ENCODE results near the gene MCTP1. TPM values are rescaled to one million over a fixed set of nuclear protein-coding genes. Genes with fewer than 3 reads are reported as not detected.
A peak's percentile ranks its signal among the peaks of the same experiment; 100 is the strongest.

The MCTP1 gene
- total and polyA plus RNA-seq, 9 donors = 4.3 to 11.0 (median 7.3) TPM

DNA sequence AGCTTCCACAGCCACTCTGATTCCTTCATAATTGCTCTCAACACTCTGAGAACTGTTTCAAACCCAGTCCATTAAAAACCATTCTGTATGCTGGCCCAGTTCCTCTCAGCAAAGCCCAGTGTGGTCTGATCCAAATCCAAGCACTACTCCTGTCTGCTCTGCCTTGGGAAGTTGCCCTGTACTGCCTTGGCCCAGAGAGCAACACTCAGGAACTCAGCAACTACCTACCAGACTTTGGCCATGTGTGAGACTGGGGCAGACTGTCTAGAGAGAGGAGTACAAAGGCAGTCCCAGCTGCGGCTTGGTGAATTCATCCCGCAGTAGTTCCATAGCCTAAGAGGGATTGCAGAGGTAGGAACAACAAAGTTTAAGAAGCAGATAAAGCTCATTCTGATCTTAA is 214.4 kb downstream of the MCTP1 start:
- no peak overlapping the region for H3K27ac ChIP-seq (ENCODE audit: low read length)
- 78% methylated on average over 2 of the region's 2 CpGs for WGBS (ENCODE audit: insufficient coverage)
- no peak for DNase-seq
- H3K4me1 ChIP-seq (ENCODE audit: control insufficient read depth, insufficient read depth, low read length) = peaks cover 3% of the 10 kb centered on the region
- H3K27me3 ChIP-seq (ENCODE audit: control insufficient read depth, insufficient read depth, low read length) = no peaks in the 10 kb centered on the region
- H3K36me3 ChIP-seq (ENCODE audit: control insufficient read depth, insufficient read depth, low read length) = no peaks in the 10 kb centered on the region
- H3K9me3 ChIP-seq (replicated peaks; ENCODE audit: control insufficient read depth, low read depth, low read length) = no peaks in the 10 kb centered on the region
- H3K4me3 ChIP-seq (ENCODE audit: low read length) = no peak overlapping the region

DNA sequence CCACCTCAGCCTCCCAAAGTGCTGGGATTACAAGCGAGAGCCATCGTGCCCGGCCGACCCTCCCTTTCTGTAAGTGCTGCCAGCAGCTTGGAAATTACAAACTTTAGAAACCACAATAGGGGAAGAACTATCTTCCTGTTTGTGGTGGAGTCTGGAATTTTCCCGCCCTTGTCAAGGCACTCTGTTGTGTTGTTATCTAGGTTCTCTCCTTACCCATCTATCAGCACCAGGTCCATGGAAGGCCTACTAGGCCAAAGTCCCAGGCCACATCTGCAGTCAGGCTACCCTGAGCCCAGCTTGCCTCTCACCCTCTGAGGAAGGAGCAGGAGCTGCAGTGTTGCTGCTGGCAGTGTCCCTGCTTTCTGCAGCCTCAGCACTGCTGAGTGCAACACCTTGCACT is 214.9 kb downstream of the MCTP1 start:
- Histone ChIP-seq H3K4me3 (ENCODE audit: low read length) (no peak overlapping the region), H3K4me1 (ENCODE audit: control insufficient read depth, insufficient read depth, low read length) (peaks cover 3% of the 10 kb centered on the region), H3K36me3 (ENCODE audit: control insufficient read depth, insufficient read depth, low read length) (no peaks in the 10 kb centered on the region), H3K27ac (ENCODE audit: low read length) (no peak overlapping the region), H3K9me3 (replicated peaks; ENCODE audit: control insufficient read depth, low read depth, low read length) (no peaks in the 10 kb centered on the region), H3K27me3 (ENCODE audit: control insufficient read depth, insufficient read depth, low read length) (no peaks in the 10 kb centered on the region)
- no CpG with 5 or more reads among the region's 5 CpGs for WGBS (ENCODE audit: insufficient coverage)
- peak; percentile 22 for DNase-seq

DNA sequence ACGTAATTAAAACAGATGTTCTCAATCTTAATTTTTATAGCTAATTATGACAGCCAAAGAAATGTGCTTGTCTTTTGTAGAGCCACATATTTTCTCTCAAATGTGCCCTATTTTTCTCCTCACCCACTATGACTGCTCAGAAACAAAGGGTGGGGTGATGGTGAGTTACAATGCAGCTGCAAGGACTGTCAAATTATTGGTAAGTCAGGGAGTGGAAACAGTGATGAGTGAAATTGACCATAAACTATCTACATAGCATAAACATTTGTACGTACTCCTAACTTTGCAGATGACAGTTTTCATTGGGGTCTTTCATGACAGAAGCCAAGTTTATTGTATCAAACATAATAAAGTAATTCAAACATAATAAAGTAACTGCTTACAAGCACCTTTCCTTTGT is 215.9 kb downstream of the MCTP1 start:
- Histone ChIP-seq H3K27me3 (ENCODE audit: control insufficient read depth, insufficient read depth, low read length) (no peaks in the 10 kb centered on the region), H3K36me3 (ENCODE audit: control insufficient read depth, insufficient read depth, low read length) (no peaks in the 10 kb centered on the region), H3K27ac (ENCODE audit: low read length) (no peak overlapping the region), H3K9me3 (replicated peaks; ENCODE audit: control insufficient read depth, low read depth, low read length) (no peaks in the 10 kb centered on the region), H3K4me1 (ENCODE audit: control insufficient read depth, insufficient read depth, low read length) (peaks cover 3% of the 10 kb centered on the region), H3K4me3 (ENCODE audit: low read length) (no peak overlapping the region)
- peak; percentile 17 for DNase-seq
- WGBS (ENCODE audit: insufficient coverage) = no CpG with 5 or more reads among the region's 2 CpGs

GRCh38 chr5:95068289-95068910 is 216.5 kb downstream of the MCTP1 start:
- H3K27ac ChIP-seq (ENCODE audit: low read length) = no peak overlapping the region
- no peak for DNase-seq
- WGBS (ENCODE audit: insufficient coverage) = 51% methylated on average over 3 of the region's 7 CpGs
- H3K4me3 ChIP-seq (ENCODE audit: low read length) = no peak overlapping the region
- H3K4me1 ChIP-seq (ENCODE audit: control insufficient read depth, insufficient read depth, low read length) = peaks cover 3% of the 10 kb centered on the region
- no peaks in the 10 kb centered on the region for H3K27me3 ChIP-seq (ENCODE audit: control insufficient read depth, insufficient read depth, low read length)
- H3K9me3 ChIP-seq (replicated peaks; ENCODE audit: control insufficient read depth, low read depth, low read length) = no peaks in the 10 kb centered on the region
- H3K36me3 ChIP-seq (ENCODE audit: control insufficient read depth, insufficient read depth, low read length) = no peaks in the 10 kb centered on the region

DNA sequence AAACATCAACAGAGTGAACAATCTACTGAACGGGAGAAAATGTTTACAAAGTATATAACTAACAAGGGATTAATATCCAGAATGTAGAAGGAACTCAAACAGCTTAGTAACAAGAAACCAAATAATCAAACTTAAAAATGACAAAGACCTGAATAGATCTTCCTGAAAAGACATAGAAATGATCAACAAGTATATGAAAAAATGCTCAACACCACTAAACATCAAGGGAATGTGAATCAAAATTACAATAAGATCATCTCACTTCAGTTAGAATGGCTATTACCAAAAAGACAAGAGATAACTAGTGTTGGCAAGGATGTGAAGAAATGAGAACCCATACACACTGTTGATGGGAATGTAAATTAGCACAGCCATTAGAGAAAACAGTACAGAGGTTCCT is 218.8 kb downstream of the MCTP1 start:
- no peak for DNase-seq
- no peaks in the 10 kb centered on the region for H3K36me3 ChIP-seq (ENCODE audit: control insufficient read depth, insufficient read depth, low read length)
- H3K9me3 ChIP-seq (replicated peaks; ENCODE audit: control insufficient read depth, low read depth, low read length) = no peaks in the 10 kb centered on the region
- H3K4me3 ChIP-seq (ENCODE audit: low read length) = no peak overlapping the region
- no peaks in the 10 kb centered on the region for H3K27me3 ChIP-seq (ENCODE audit: control insufficient read depth, insufficient read depth, low read length)
- no CpG with 5 or more reads among the region's 1 CpG for WGBS (ENCODE audit: insufficient coverage)
- H3K27ac ChIP-seq (ENCODE audit: low read length) = no peak overlapping the region
- H3K4me1 ChIP-seq (ENCODE audit: control insufficient read depth, insufficient read depth, low read length) = peaks cover 3% of the 10 kb centered on the region

GRCh38 chr5:95063492-95063891 is 221.4 kb downstream of the MCTP1 start:
- H3K4me3 ChIP-seq (ENCODE audit: low read length) = no peak overlapping the region
- no peak for DNase-seq
- H3K27ac ChIP-seq (ENCODE audit: low read length) = no peak overlapping the region
- no CpG with 5 or more reads among the region's 2 CpGs for WGBS (ENCODE audit: insufficient coverage)
- H3K36me3 ChIP-seq (ENCODE audit: control insufficient read depth, insufficient read depth, low read length) = no peaks in the 10 kb centered on the region
- H3K4me1 ChIP-seq (ENCODE audit: control insufficient read depth, insufficient read depth, low read length) = no peaks in the 10 kb centered on the region
- H3K9me3 ChIP-seq (replicated peaks; ENCODE audit: control insufficient read depth, low read depth, low read length) = no peaks in the 10 kb centered on the region
- no peaks in the 10 kb centered on the region for H3K27me3 ChIP-seq (ENCODE audit: control insufficient read depth, insufficient read depth, low read length)

DNA sequence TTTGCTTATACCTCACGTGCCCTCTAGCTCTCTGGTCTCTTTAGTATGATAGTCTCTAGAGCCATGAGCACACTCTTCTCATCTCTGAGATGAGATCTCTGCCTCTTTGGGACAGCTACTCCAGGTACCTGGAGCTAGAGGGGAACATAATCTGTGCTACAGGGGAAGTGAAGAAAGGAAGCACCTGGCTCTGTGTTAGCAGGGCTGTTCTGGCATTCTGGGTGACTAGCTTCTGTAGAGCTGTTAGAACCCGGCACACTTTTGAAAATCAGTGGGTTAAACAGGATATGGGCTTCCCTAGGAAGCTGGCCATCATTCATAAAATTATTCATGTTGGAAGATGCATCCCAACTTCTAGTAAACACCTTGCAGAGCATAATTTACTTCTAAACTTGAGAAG is 224.8 kb downstream of the MCTP1 start:
- Histone ChIP-seq H3K27me3 (ENCODE audit: control insufficient read depth, insufficient read depth, low read length) (no peaks in the 10 kb centered on the region), H3K27ac (ENCODE audit: low read length) (no peak overlapping the region), H3K4me3 (ENCODE audit: low read length) (no peak overlapping the region), H3K36me3 (ENCODE audit: control insufficient read depth, insufficient read depth, low read length) (no peaks in the 10 kb centered on the region), H3K4me1 (ENCODE audit: control insufficient read depth, insufficient read depth, low read length) (no peaks in the 10 kb centered on the region), H3K9me3 (replicated peaks; ENCODE audit: control insufficient read depth, low read depth, low read length) (no peaks in the 10 kb centered on the region)
- WGBS (ENCODE audit: insufficient coverage) = no CpG with 5 or more reads among the region's 2 CpGs
- DNase-seq = no peak

- H3K36me3 ChIP-seq (ENCODE audit: control insufficient read depth, insufficient read depth, low read length) = no peaks in the 10 kb centered on the region
- H3K4me3 ChIP-seq (ENCODE audit: low read length) = no peak overlapping the region
- no peaks in the 10 kb centered on the region for H3K9me3 ChIP-seq (replicated peaks; ENCODE audit: control insufficient read depth, low read depth, low read length)
- H3K27me3 ChIP-seq (ENCODE audit: control insufficient read depth, insufficient read depth, low read length) = no peaks in the 10 kb centered on the region
- H3K4me1 ChIP-seq (ENCODE audit: control insufficient read depth, insufficient read depth, low read length) = no peaks in the 10 kb centered on the region
- no peak for DNase-seq
- H3K27ac ChIP-seq (ENCODE audit: low read length) = no peak overlapping the region
Measured at GRCh38 chr5:95059636-95060035, 225.3 kb downstream of the MCTP1 start.

DNA sequence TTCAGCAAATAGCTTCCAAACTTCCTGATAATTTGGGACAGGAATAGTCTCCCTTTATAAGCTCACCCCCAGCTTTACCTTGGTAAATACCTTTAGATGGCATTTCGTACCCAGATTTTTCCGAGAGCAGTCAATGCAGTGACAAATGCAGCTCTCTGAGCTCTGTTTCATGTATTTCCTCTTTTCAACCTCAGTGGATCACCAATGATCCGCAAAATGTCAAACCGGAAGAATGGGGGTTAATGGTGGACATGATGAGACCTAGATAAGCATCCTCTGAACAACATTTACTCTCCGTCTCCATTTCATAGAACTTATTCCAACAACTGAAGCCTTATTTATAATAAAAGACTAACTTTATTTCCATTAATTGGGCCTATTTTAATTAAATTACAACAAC is 227.3 kb downstream of the MCTP1 start:
- no peak overlapping the region for H3K4me3 ChIP-seq (ENCODE audit: low read length)
- no peak for DNase-seq
- H3K4me1 ChIP-seq (ENCODE audit: control insufficient read depth, insufficient read depth, low read length) = no peaks in the 10 kb centered on the region
- no CpG with 5 or more reads among the region's 5 CpGs for WGBS (ENCODE audit: insufficient coverage)
- no peaks in the 10 kb centered on the region for H3K9me3 ChIP-seq (replicated peaks; ENCODE audit: control insufficient read depth, low read depth, low read length)
- H3K36me3 ChIP-seq (ENCODE audit: control insufficient read depth, insufficient read depth, low read length) = no peaks in the 10 kb centered on the region
- no peak overlapping the region for H3K27ac ChIP-seq (ENCODE audit: low read length)
- no peaks in the 10 kb centered on the region for H3K27me3 ChIP-seq (ENCODE audit: control insufficient read depth, insufficient read depth, low read length)

DNA sequence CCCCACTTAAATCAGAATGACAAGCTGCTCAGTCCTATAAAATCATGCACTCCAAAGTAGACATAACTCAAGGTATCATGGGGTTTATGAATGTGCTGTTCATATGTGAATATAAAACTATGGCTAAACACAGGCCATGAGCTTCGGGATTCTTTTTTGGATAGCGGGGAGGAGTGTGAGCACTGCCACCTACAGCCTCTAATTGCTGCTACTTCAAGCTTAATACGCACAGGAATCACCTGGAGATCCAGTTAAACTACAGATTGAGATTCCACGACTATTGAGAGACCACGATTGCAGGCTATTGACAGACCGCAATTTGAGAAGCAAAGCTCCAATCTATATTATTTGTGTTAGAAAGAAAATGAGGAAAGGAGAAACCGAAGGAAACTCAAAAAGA is 231.6 kb downstream of the MCTP1 start:
- Histone ChIP-seq H3K4me1 (ENCODE audit: control insufficient read depth, insufficient read depth, low read length) (no peaks in the 10 kb centered on the region), H3K36me3 (ENCODE audit: control insufficient read depth, insufficient read depth, low read length) (no peaks in the 10 kb centered on the region), H3K27me3 (ENCODE audit: control insufficient read depth, insufficient read depth, low read length) (no peaks in the 10 kb centered on the region), H3K4me3 (ENCODE audit: low read length) (no peak overlapping the region), H3K27ac (ENCODE audit: low read length) (no peak overlapping the region), H3K9me3 (replicated peaks; ENCODE audit: control insufficient read depth, low read depth, low read length) (no peaks in the 10 kb centered on the region)
- WGBS (ENCODE audit: insufficient coverage) = 78% methylated on average over 5 of the region's 7 CpGs
- DNase-seq = no peak

GRCh38 chr5:95050708-95051107 is 234.2 kb downstream of the MCTP1 start:
- H3K27ac ChIP-seq (ENCODE audit: low read length) = no peak overlapping the region
- no peaks in the 10 kb centered on the region for H3K36me3 ChIP-seq (ENCODE audit: control insufficient read depth, insufficient read depth, low read length)
- H3K27me3 ChIP-seq (ENCODE audit: control insufficient read depth, insufficient read depth, low read length) = no peaks in the 10 kb centered on the region
- H3K4me3 ChIP-seq (ENCODE audit: low read length) = no peak overlapping the region
- H3K9me3 ChIP-seq (replicated peaks; ENCODE audit: control insufficient read depth, low read depth, low read length) = no peaks in the 10 kb centered on the region
- 57% methylated on average over 1 of the region's 1 CpG for WGBS (ENCODE audit: insufficient coverage)
- H3K4me1 ChIP-seq (ENCODE audit: control insufficient read depth, insufficient read depth, low read length) = no peaks in the 10 kb centered on the region
- DNase-seq = no peak

All from muscle of leg (tissue), 11 donors.